ENCODE results near the gene RAET1E. TPM values are rescaled to one million over a fixed set of nuclear protein-coding genes. Genes with fewer than 3 reads are reported as not detected.

Gene RAET1E
- total RNA-seq, 1 experiment from 2014 or later, result not detected

DNA sequence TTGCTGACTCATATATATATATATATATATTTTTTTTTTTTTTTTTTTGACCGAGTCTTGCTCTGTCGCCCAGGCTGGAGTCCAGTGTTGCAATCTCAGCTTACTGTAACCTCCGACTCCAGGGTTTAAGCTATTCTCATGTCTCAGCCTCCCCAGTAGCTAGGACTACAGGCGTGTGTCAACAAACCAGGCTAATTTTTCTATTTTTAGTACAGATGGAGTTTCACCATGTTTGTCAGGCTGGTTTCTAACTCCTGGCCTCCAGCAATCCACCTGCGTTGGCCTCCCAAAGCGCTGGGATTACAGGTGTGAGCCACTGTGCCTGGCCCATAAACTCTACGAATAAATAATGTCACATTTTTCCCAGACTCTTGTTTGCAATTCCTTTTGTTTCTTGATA lies 38.5 kb downstream of the RAET1E start:
- Histone ChIP-seq H3K4me1 (ENCODE audit: insufficient read depth, low read length) (peaks cover 2% of the 10 kb centered on the region; the same call in 1 of the 2 replicates), H3K14ac (ENCODE audit: insufficient read depth, low read length) (no peak overlapping the region), H3K18ac (ENCODE audit: insufficient read length, low read depth, low read length) (no peak overlapping the region), H3K56ac (ENCODE audit: insufficient read length, low read depth, low read length) (no peak overlapping the region), H2BK5ac (ENCODE audit: insufficient read length, low read length) (no peak overlapping the region), H3K4ac (ENCODE audit: low read depth, low read length) (no peak overlapping the region), H4K5ac (ENCODE audit: insufficient read length, low read depth, low read length) (no peak overlapping the region), H4K20me1 (ENCODE audit: control insufficient read depth, insufficient read depth, insufficient read length) (peaks cover 3% of the 10 kb centered on the region), H2BK12ac (ENCODE audit: insufficient read length, low read depth, low read length) (no peak overlapping the region), H3K27me3 (ENCODE audit: insufficient read depth, low read length) (no peaks in the 10 kb centered on the region), H3T11ph (ENCODE audit: low read length) (no peak overlapping the region), H3K9me3 (ENCODE audit: control insufficient read depth, low read depth, low read length) (no peaks in the 10 kb centered on the region), H3K79me2 (ENCODE audit: insufficient read depth, low read length) (no peaks in the 10 kb centered on the region), H2AFZ (ENCODE audit: low read length) (no peak overlapping the region), H2BK15ac (ENCODE audit: low read depth, low read length) (no peak overlapping the region), H4K91ac (ENCODE audit: insufficient read length, low read depth, low read length) (no peak overlapping the region), H2BK20ac (ENCODE audit: low read depth, low read length, poor library complexity, severe bottlenecking) (no peak overlapping the region), H3K23me2 (ENCODE audit: insufficient read length, low read depth, low read length, poor library complexity, severe bottlenecking) (peaks cover 11% of the 10 kb centered on the region), H2BK120ac (ENCODE audit: low read depth, low read length, poor library complexity, severe bottlenecking) (no peak overlapping the region), H3K79me1 (ENCODE audit: insufficient read depth, low read depth, low read length, poor library complexity, severe bottlenecking) (peaks cover 2% of the 10 kb centered on the region), H3K9ac (ENCODE audit: extremely low read depth, insufficient read length, low read length) (no peak overlapping the region), H4K8ac (replicated peaks; ENCODE audit: insufficient read length, low read depth, low read length) (no peak overlapping the region), H2AK5ac (ENCODE audit: insufficient read length, low read length) (no peak overlapping the region), H3K4me2 (ENCODE audit: insufficient read depth, insufficient read length, low read length) (no peak overlapping the region), H3K23ac (ENCODE audit: insufficient read length, low read depth, low read length) (no peak overlapping the region), H3K27ac (ENCODE audit: insufficient read length, low read depth, low read length) (no peak overlapping the region)
- TF ChIP-seq, protein P1, sequence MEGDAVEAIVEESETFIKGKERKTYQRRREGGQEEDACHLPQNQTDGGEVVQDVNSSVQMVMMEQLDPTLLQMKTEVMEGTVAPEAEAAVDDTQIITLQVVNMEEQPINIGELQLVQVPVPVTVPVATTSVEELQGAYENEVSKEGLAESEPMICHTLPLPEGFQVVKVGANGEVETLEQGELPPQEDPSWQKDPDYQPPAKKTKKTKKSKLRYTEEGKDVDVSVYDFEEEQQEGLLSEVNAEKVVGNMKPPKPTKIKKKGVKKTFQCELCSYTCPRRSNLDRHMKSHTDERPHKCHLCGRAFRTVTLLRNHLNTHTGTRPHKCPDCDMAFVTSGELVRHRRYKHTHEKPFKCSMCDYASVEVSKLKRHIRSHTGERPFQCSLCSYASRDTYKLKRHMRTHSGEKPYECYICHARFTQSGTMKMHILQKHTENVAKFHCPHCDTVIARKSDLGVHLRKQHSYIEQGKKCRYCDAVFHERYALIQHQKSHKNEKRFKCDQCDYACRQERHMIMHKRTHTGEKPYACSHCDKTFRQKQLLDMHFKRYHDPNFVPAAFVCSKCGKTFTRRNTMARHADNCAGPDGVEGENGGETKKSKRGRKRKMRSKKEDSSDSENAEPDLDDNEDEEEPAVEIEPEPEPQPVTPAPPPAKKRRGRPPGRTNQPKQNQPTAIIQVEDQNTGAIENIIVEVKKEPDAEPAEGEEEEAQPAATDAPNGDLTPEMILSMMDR (conservative IDR thresholded peaks at IDR 0.05), result no peak
- Mint-ChIP-seq H3K36me3 (ENCODE audit: insufficient read depth in 1 of 3, low read depth in 3 of 3) (no peaks in the 10 kb centered on the region; a peak in 1 of 7 replicates), H3K4me3 (no peak overlapping the region), H3K27me3 (ENCODE audit: low read depth) (peaks cover 19% of the 10 kb centered on the region), H3K27ac (no peak overlapping the region), H3K4me1 (peaks cover 56 to 58% of the 10 kb centered on the region in 2 experiments), H3K9me3 (no peaks in the 10 kb centered on the region)
- DNase-seq, result no peak
- WGBS (ENCODE audit: extremely low coverage, insufficient read length, low lambda C conversion rate), result no CpG with 5 or more reads among the region's 7 CpGs
